HG02759 (cell line): ENCODE results near the gene AKR7A2.
A peak's percentile ranks its signal among the peaks of the same experiment; 100 is the strongest.

Experiments
- ATAC-seq: cut with Tn5 transposase; IDR thresholded peaks from one replicate; pipeline ENCODE4 v1.9.1; 2021; ENCODE audit warnings: mild to moderate bottlenecking, moderate library complexity; ENCODE audit not compliant: unreplicated experiment

Gene AKR7A2

DNA sequence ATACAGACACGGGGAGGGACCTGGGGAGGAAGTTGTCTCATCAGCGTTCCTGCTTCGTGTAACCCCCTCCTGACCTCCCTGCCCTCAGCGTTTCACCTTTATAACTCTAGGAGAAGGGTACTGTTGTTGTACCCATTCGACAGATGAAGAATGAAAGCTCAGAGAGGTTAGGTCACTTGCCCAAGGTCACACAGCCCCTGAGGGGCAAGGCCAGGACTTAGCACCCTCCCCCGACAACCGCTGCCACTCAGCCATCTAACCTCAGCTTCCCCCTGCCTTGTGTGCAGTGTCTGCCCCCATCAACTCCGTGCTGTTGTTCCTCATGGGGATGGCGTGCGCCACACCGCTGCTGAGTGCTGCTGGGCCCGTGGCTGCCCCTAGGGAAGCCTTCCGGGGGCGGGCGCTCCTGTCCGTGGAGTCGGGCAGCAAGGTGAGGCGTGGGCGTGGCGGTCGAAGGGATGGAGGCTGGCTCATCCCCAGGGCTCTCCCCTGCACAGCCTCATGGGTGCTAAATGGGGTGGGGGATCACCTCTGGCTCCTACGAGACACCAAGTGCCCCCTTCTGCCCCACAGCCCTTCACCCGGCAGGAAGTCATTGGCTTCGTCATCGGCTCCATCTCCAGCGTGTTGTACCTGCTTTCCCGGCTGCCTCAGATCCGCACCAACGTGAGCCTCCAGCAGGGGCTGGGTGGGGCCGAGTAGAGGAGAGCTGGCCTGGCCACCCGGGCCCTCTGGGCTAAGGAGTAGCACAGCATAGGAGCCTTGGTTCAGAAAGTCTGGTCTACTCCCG lies 14.2 kb upstream of the AKR7A2 start:
- ATAC-seq: no peak

DNA sequence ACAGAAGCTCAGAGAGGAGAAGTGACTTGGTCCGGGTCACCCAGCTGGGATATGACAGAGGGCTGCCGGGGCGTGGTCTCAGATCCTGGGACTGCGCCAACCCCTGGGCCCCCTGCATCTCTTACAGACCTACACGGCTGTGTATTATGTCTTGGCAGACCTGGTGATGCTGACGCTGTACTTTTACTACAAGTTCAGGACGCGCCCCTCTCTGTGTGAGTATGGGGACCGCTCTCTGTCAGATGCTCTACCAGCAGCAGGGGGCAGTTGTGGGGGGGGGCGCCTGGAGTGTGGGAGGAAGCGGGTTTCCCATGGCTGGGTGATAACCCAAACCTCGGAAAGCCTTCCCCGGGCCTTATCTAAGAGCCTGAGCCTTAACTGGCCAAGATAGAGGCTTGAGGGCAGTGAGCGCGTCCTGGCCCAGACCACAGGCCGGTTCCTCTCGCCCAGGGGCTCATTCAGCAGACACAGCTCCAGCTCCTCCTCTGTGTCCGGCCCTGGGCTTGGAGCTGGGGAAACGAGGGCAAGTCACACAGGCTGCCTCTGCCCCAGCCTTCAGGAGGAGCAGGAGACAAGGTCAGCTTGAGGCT lies 13.5 kb upstream of the AKR7A2 start:
- no peak for ATAC-seq

DNA sequence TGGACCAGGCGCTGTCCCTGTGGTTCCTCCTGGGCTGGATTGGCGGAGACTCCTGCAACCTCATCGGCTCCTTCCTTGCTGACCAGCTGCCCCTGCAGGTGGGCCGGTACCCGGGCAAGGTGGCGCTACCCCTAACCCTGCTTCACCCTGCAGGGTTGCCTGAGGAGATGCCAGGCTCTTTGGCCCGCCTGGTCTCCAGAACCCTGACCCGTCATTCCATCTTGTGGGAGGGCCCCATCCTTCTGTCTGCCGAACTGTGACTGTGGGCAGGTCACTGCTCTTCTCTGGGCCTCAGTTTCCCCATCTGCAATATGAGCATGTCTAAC lies 12.7 kb upstream of the AKR7A2 start:
- no peak for ATAC-seq

DNA sequence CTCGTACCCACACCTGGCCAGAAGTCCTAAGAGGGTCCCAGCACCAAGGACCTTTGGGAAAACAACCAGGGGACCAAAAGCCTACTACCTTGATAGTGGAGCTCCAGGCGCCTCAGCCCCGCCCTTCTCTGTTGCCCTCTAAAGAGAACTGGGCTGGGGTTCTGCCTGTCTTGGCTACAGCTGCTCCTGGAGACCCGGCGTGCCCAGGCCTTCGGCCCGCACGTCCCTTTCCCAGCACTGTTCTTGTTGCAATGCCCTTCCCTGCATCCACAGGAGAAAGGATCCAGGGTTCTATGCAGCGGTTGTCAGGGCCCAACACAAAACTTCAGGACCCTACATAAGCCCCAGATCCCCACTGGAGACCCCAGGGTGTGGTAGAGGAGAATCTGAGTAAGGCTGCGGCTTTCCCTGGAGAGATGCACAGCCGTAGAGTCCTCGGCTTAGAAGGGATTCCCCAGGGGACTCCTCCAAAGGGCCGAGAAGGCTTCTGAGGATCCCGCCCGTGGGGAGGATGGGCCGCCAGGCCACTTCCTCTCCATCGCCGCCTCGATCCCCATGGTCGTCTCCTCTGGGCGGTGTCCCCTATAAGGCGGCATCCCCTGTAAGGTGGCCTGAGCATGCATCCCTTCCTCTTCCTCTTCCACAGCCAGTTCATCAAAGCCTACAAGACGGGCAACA lies 12.2 kb upstream of the AKR7A2 start:
- no peak for ATAC-seq

DNA sequence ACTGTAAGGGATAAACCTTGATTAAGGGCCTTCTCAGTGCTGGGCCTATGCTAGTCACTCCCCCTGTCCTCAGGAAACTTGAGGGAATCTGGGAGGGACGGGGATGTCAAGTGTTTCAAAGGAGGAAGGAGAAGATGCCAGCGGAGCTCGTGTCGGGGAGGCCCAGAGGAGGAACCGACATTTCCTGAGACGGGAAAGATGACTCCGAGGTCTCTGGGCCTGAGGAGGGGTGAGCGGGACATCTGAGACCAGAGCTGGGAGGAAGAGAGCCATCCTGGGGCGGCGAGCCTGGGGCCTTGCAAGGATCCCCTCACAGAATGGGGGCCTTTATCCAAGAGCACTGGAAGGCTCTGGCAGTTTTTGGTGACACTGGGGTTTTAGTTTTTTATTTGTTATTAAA lies 10.5 kb upstream of the AKR7A2 start:
- ATAC-seq: no peak

DNA sequence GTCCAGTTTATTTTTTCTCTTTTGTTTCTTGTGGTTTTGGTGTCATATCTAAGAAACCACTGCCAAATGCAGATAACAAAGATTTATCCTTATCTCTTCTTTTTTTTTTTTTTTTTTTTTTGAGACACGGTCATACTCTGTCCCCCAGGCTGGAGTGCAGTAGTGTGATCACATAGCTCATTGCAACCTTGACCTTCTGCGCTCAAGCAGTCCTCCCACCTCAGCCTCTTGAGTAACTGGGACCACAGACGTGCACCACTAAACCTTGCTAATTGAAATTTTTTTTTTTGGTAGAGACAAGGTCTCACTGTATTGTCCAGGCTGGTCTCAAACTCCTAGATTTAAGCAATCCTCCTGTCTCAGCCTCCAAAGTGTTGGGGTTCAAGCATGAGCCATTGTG lies 9.1 kb upstream of the AKR7A2 start:
- ATAC-seq: no peak

DNA sequence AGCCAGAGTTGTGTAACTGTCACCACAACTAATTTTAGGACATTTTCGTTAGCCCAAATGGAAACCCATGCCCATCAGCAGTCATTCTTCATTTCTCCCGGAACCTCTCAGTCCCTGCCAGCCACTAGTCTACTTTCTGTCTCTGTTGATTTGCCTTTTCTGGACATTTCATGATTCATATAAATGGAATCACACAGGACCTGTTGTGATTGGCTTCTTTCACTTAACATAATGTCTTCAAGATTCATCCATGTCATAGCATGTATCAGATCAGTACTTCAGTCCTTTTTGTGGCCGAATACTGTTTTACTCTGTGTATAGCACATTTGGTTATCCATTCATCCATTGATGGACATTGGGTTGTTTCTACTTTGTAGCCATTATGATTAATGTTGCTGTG lies 7.3 kb upstream of the AKR7A2 start:
- ATAC-seq: no peak

DNA sequence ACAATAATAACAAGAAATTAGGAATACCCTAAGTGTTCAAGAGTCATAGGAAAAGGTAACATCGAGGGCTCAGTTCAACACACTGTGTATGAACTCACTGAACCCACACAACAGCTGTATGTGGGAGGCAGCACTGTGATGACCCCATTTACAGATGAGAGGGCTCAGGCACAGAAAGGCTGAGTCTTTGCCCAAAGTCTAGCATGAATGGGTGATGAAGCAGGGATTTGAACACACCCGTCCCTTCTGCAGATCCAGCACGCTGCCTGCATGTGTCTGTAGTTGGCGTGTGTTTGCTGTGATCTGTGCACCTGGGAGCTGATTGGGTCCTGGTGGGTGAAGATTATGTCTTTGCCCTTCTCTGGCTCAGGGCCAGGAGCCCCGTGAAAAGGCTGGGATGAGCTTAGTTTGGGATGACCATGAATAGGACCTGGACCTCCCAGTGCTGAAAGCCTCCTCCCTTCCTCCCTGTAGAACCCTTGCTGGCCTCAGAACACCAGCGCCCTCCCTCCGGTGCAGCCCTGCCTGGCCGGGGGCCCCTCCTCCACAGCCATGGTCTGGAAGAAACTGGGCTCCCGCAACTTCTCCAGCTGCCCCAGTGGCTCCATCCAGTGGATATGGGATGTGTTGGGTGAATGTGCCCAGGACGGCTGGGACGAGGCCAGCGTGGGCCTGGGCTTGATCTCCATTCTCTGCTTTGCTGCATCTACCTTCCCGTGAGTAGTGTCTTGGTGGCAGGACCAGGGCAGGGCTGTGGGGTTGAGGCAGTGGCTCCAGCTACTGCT lies 5.4 kb upstream of the AKR7A2 start:
- ATAC-seq: no peak

DNA sequence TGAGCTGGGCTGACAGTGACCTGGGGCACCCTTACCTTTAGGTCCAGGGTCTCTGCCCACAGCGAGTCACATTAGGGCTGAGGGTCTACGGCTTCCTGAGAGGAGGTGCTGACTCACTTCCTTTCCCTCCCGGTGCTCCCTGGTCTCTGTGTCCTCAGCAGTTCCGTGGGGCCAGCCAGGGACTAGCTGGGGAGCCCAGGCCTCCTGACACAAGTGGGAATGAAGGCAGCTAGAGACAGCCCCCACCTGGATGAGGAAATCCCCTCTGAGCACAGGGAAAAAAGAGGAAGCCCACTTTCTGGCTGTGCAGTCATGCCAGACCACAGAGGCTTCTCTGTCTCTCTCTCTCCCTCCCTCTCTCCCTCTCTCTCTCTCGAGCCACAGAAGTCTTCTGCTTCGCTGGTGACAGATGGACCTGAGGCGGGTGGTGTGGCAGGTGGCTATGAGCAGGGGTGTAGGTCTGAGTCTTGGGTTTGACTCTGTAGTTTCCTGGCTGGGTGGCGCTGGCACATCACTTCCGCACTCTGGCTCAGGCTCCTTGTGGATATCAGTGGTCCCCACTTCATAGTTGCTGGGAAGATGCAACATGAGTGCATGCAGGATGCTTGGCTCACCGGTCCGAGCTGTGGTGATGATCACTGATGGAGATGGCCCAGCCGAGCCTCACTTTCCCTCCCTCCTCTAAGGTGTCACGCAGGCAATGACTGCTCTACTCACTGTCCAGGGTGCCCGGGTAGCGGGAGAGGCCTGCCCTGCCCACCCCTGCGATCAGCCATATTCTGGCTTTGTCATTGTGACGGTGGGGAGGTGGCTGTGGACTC lies 3.6 kb upstream of the AKR7A2 start:
- ATAC-seq: peak; percentile 39

DNA sequence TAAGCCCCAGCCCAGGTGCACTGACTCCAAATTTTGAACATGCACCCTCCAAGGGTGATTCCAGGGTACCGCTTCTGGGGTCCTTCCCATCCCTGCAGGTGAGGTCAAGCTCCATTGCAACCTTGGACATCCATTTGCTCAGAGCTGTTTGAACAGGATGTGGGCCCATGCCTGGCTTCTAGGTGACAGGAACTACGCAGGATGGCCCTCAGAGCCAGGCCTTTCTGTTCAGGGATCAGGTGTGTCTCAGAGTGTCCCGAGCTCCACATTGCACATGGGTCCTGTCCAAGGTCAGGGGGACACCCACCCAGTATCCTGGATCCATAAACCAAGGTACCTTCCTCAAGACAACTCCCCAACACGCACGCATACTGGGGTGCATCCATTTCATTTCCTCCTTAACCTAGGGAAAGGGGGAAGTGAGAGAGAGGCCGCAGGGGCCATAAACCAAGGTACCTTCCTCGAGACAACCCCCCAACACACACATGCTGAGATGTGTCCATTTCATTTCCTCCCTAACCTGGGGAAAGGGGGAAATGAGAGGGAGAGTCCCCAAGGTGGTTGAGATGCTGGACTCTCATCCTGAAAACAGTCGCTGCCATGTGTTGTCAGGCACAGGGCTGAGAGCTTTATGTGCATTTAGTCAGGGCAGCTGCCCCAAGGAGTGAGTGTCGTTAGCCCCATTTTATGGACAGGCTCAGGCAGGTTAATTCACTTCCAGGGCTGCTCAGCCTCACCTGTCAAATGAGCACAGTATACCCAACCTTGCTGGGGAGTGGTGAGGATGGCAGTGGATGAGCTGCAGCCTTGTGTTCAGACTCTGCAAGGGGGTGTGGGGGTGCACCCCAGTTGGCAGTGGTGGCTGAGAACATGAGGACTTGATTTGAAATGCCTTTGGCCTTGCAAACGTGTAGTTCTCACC lies 2.3 kb upstream of the AKR7A2 start:
- ATAC-seq: no peak

DNA sequence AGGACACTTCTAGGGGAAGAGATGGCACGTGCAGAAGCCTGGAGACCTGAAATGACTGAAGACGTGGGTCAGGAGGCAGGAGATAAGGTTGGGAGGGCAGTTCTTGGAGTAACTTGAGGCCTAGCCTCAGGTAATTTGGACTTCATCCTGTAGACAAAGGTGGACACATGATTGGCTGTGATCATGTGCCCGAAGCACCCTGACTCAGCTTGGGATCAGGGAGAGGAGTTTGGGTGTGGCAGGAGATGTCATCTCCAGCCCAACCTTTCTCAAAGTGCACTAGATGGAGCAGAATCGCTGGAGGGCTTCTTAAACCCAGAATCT lies 1.7 kb upstream of the AKR7A2 start:
- no peak for ATAC-seq

DNA sequence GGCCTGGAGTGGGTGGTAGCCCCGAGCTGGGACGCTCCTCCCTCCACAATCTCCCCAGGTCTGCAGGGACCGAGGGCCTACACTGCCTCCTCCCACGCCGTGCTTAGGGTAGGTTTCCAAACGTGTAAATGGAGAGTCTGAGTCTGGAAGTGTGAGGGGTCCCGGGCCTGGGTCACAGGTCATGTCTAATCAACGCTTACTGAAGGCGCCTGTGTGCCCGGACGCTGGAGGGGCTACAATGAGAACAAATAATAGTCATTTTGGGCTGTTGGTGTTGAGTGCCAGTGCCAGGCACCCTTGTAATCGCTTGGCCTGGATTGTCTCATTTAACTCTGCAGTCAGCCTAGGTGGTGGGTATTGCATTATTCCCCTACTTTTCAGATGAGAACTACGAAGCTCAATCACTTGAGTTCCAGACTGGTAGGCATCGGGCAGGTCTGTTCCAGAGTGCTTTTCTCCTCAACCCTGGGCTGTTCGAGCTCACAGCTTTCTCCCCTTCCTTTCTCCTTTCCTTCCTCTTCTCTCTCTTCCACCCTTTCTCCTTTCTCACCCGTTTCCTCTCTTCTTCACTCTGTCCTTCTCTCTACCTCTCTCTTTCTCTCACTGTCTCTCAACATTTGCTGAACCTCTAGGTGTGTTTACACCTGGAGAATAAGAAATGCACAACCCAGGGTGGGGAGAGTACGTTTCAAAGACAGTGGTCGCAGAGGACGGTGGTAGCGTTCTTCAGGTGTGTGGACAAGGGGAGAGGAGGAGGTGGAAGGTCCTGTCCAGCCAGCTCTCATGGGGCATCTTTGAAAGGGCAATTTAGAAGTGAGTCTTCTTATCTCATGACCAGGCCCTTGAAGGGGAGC lies 1.1 kb upstream of the AKR7A2 start:
- ATAC-seq: peak; percentile 8

DNA sequence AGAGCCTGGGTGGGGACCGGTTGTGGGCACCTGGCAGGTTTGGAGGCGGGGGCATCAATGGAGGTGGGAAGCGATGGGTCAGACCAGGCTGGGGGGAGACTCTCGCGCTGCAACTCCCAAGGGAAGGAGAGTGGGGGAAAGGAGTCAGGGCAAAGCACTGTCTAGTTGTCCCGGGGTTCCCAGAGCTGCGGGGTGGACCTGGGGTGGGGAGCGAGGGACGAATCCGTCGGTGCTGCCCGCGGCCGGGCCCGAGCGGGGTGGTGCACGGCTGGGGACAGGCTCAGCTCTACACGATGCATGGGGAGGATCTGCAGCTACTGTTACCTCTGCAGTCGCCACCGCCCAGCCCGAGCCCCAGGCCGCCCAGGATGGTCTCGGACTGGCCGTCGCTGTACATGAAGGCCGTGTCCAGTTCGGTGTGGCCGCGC lies 427 bp downstream of the AKR7A2 start:
- peak; percentile 15 for ATAC-seq

DNA sequence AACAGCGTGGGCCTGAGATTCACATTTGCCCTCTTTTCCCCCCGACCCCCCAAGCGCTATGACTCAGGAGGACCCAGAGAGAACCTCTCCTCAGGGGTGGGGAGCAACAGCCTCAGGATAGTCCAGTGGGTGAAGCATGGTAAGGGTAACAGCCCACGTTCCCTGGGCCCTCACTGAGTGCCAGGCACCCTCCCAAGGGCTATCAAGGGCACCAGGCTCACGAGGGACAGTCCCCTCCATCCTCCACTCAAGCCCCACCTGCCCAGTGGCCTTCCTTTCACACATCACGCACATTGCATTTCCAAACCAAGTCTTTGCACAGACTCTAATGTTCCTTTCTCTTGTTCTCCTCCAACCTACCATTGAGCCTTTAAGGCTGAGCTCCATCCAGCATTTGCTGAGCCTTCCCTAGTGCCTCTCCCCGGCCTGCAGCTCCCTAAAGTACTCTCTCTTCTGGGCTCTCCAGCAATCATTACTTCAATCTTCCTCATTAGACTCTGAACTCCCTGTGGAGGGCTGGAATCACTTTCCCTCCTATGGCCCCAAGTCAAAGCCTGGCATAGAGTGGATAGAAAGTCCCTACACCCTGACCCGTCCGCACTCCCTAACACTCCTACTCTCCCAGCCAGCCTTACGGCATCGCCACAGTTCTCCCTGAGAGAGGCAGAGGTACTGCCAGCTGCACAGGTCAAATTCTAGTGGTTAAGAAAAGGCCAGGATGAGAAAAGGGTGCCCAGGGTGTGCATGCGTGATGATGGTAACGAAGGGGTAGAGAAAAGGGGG lies 1.0 kb downstream of the AKR7A2 start:
- ATAC-seq: no peak

DNA sequence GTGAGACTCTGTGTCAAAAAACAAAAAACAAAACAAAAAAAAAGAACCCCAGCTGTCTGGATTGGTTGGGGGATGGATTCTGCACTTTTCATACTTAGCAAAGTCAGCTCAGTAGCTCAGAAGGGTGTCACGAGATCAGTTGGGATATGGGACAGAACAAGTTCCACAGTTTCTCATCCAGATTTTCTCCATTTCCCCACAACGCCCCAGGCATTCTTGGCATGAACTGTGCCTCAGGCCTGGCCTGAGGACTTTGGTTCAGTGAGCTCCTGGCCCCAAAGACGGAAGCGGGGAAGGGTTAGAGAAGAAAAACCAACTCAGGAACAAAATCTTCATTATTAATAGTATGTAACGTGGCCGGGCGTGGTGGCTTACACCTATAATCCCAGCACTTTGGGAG lies 1.9 kb downstream of the AKR7A2 start:
- no peak for ATAC-seq

DNA sequence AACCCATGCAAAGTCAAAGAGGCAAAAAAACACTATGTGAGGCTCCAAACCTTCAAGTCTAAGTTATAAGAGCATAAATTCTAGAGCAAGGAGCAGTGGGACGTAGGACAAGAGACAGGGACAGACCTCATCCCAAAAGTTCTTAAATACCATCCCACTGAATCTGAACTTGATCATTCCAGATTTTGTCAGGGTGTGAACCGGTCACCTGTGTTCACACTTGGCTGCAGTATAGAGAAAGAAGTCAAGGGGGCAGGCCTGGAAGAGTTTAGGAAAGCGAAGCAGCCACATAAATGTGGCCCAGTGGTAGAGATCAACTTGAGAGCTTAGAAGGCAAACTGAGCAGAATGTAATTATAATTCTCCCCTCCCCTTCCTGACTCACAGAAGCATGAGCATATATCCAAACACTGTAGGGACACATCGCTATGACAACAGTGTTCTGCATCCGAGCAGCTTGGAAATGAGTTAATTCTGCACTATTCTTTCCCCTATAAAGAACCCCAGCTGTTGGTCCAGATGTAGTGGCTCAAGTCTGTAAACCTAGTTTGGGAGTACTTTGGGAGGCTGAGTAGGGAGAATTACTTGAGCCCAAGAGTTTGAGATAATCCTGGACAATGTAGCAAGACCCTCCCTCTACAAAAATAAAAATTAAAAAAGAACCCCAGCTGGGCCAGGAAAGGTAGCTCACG lies 2.7 kb downstream of the AKR7A2 start:
- no peak for ATAC-seq

DNA sequence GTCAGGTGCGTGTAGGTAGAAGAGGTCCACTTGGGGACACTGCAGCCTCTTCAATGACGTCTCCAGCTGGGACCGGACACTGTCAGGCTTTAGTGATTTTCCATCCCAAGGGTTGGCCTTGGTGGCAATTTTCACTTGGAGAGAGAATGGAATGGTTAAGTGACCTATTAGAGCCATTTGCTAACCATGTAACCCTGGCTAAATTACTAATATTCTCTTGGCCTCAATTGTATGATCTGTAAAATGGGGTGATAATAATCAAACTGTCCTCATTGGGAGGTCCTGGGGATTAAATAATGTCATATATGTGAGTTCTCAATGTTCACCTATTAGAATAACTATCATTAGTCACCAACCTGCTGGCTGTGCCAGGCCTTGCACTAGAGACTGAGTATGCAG lies 3.4 kb downstream of the AKR7A2 start:
- no peak for ATAC-seq
